GM23248 (cell line): ENCODE results near the gene PIP5KL1. TPM values are rescaled to one million over a fixed set of nuclear protein-coding genes. Genes with fewer than 3 reads are reported as not detected.
A peak's percentile ranks its signal among the peaks of the same experiment; 100 is the strongest.

Source experiments
- DNase-seq: peaks from one replicate; pipeline ENCODE4 v3.0.0-alpha.2; 2015
- H2AFZ ChIP-seq: fragments of 200-600 bp; sonication (generic); 2 replicates; pipeline ENCODE4 v1.6.1; 2016; ENCODE audit warnings: antibody characterized with exemption
- H3F3A ChIP-seq: fragments of 200-600 bp; sonication (generic); 2 replicates; pipeline ENCODE4 v1.6.1; 2016; ENCODE audit warnings: mild to moderate bottlenecking, antibody characterized with exemption, mixed run types; ENCODE audit not compliant: insufficient read depth
- H3K27ac ChIP-seq: fragments of 200-600 bp; sonication (generic); 2 replicates; pipeline ENCODE4 v1.5.1; 2016; ENCODE audit warnings: mild to moderate bottlenecking
- H3K27me3 ChIP-seq: fragments of 200-600 bp; sonication (generic); replicated peaks from 2 replicates; pipeline ENCODE4 v1.6.1; 2016; ENCODE audit warnings: mild to moderate bottlenecking; ENCODE audit not compliant: insufficient read depth
- H3K36me3 ChIP-seq: fragments of 200-600 bp; sonication (generic); 2 replicates; pipeline ENCODE4 v1.6.1; 2016; ENCODE audit warnings: low read depth, mild to moderate bottlenecking
- H3K4me1 ChIP-seq: fragments of 200-600 bp; sonication (generic); 2 replicates; pipeline ENCODE4 v1.6.1; 2016; ENCODE audit warnings: mild to moderate bottlenecking; ENCODE audit not compliant: insufficient read depth
- H3K4me2 ChIP-seq: fragments of 200-600 bp; sonication (generic); one replicate; pipeline ENCODE4 v1.6.1; 2016; ENCODE audit warnings: mild to moderate bottlenecking; ENCODE audit not compliant: unreplicated experiment
- H3K4me3 ChIP-seq: fragments of 200-600 bp; sonication (generic); 2 replicates; pipeline ENCODE4 v1.5.1; 2016; ENCODE audit warnings: mild to moderate bottlenecking
- H3K79me2 ChIP-seq: fragments of 200-600 bp; sonication (generic); 2 replicates; pipeline ENCODE4 v1.6.1; 2016; ENCODE audit warnings: mild to moderate bottlenecking; ENCODE audit not compliant: insufficient read depth
- H3K9ac ChIP-seq: fragments of 200-600 bp; sonication (generic); 2 replicates; pipeline ENCODE4 v1.6.1; 2016; ENCODE audit warnings: mild to moderate bottlenecking
- H3K9me2 ChIP-seq: fragments of 200-600 bp; sonication (generic); 2 replicates; pipeline ENCODE4 v1.6.1; 2016; ENCODE audit warnings: mixed run types, mild to moderate bottlenecking, moderate library complexity; ENCODE audit not compliant: insufficient read depth
- H3K9me3 ChIP-seq: fragments of 200-600 bp; sonication (generic); one replicate; pipeline ENCODE4 v1.6.1; 2017; ENCODE audit warnings: low read depth
- H4K20me1 ChIP-seq: fragments of 200-600 bp; sonication (generic); 2 replicates; pipeline ENCODE4 v1.6.0; 2016; ENCODE audit not compliant: insufficient read depth
- EZH2 ChIP-seq: fragments of 200-600 bp; sonication (generic); IDR thresholded peaks from 2 replicates; pipeline ENCODE4 v1.6.1; 2018; ENCODE audit warnings: antibody characterized with exemption, mild to moderate bottlenecking; ENCODE audit not compliant: insufficient read depth, poor library complexity, severe bottlenecking
- EZH2phosphoT487 ChIP-seq: fragments of 200-600 bp; sonication (generic); IDR thresholded peaks from 2 replicates; pipeline ENCODE4 v1.6.1; 2018; ENCODE audit warnings: antibody characterized with exemption, moderate library complexity, mild to moderate bottlenecking, low read depth; ENCODE audit not compliant: insufficient read depth
- WGBS, 2 experiments: methylation state at CpG; one replicate each; pipeline ENCODE4 v1.1.6; 2015 to 2017; ENCODE audit warnings: low lambda C conversion rate in 2 of 2, low coverage in 1 of 2; ENCODE audit errors: missing lambda C conversion rate in 2 of 2; 5-methylcytosine and 5-hydroxymethylcytosine counted together
- in situ Hi-C: fragments of 300-500 bp; cut with MboI; formaldehyde crosslinking; loops from 2 replicates; pipeline ENCODE4 v1.15.0; 2020
- polyA plus RNA-seq: library from polyadenylated mRNA; unstranded; fragments of >200 nt; fragmentation: Nextera tagmentation; extraction: Ambion mirVana; gene quantifications from 2 replicates; pipeline ENCODE4 v1.2.1, GENCODE V29; 2016
- total RNA-seq: library from RNA; depleted of rRNA; stranded (reverse); fragments of >200 nt; shearing (Covaris generic); gene quantifications from 2 replicates; pipeline ENCODE4 v1.2.3, GENCODE V29; 2014

PIP5KL1 gene
- total and polyA plus RNA-seq, 2 experiments from 2014 or later: 5.5 to 8.8 TPM

GRCh38 chr9:127965953-127966352, 35.4 kb upstream of the PIP5KL1 start:
- Histone ChIP-seq H3K79me2 (peaks cover 82% of the 10 kb centered on the region), H3K27me3 (no peaks in the 10 kb centered on the region), H3K4me2 (peak overlapping the region; percentile 40), H3K9me2 (no peaks in the 10 kb centered on the region), H2AFZ (peak overlapping the region; percentile 27; the same call in 1 of the 2 replicates), H4K20me1 (no peaks in the 10 kb centered on the region), H3K9me3 (no peaks in the 10 kb centered on the region), H3K27ac (peak overlapping the region; percentile 99), H3K4me1 (peaks cover 54% of the 10 kb centered on the region), H3K36me3 (no peaks in the 10 kb centered on the region), H3K9ac (peak overlapping the region; percentile 91), H3K4me3 (peak overlapping the region; percentile 14; the same call in 1 of the 2 replicates), H3F3A (peaks cover 25% of the 10 kb centered on the region)
- TF ChIP-seq EZH2 (no peak), EZH2phosphoT487 (no peak)
- in situ Hi-C loops: no loop called here
- WGBS, 2 experiments: 23 to 28% methylated on average over 6 of the region's 6 CpGs
- peak; percentile 58 for DNase-seq

- Histone ChIP-seq H3K36me3 (no peaks in the 10 kb centered on the region), H3K4me3 (no peak overlapping the region), H2AFZ (no peak overlapping the region), H3K79me2 (peaks cover 84% of the 10 kb centered on the region), H3K9ac (0 out of 2 replicates have a peak overlapping the region, but pooled peaks have one; percentile 5), H3K27ac (no peak overlapping the region), H3F3A (peaks cover 16% of the 10 kb centered on the region; the same call in 1 of the 2 replicates), H3K4me1 (peaks cover 41% of the 10 kb centered on the region), H3K4me2 (no peak overlapping the region), H3K27me3 (no peaks in the 10 kb centered on the region), H4K20me1 (no peaks in the 10 kb centered on the region; the same call in 1 of the 2 replicates), H3K9me2 (no peaks in the 10 kb centered on the region), H3K9me3 (no peaks in the 10 kb centered on the region)
- no peak for DNase-seq
- WGBS, 2 experiments: 77 to 78% methylated on average over 19 of the region's 19 CpGs
- in situ Hi-C loops: no loop called here
- TF ChIP-seq EZH2: no peak
- TF ChIP-seq EZH2phosphoT487: no peak
Observed at GRCh38 chr9:127963359-127964064, 32.9 kb upstream of the PIP5KL1 start.

- no peaks in the 10 kb centered on the region for H3K27me3 ChIP-seq
- no peak overlapping the region for H2AFZ ChIP-seq
- no peaks in the 10 kb centered on the region for H3K36me3 ChIP-seq
- H3K9ac ChIP-seq: 0 out of 2 replicates have a peak overlapping the region, but pooled peaks have one; percentile 5
- H3K4me2 ChIP-seq: no peak overlapping the region
- no peaks in the 10 kb centered on the region for H3K9me2 ChIP-seq
- H3F3A ChIP-seq: 0 out of 2 replicates have a peak, but pooled peaks cover 11% of the 10 kb centered on the region
- H3K9me3 ChIP-seq: no peaks in the 10 kb centered on the region
- H4K20me1 ChIP-seq: no peaks in the 10 kb centered on the region; the same call in 1 of the 2 replicates
- DNase-seq: no peak
- peaks cover 36% of the 10 kb centered on the region for H3K4me1 ChIP-seq
- TF ChIP-seq EZH2 (no peak), EZH2phosphoT487 (no peak)
- no peak overlapping the region for H3K27ac ChIP-seq
- H3K4me3 ChIP-seq: no peak overlapping the region
- 79 to 81% methylated on average over 3 of the region's 3 CpGs for WGBS, 2 experiments
- in situ Hi-C loops: no loop called here
- peaks cover 83% of the 10 kb centered on the region for H3K79me2 ChIP-seq
Observed at GRCh38 chr9:127963041-127963358, 32.4 kb upstream of the PIP5KL1 start.

GRCh38 chr9:127962278-127962677, 31.7 kb upstream of the PIP5KL1 start:
- in situ Hi-C loops: no loop called here
- no peak overlapping the region for H3K4me2 ChIP-seq
- no peak overlapping the region for H3K9ac ChIP-seq
- H3K4me3 ChIP-seq: no peak overlapping the region
- H3K4me1 ChIP-seq: peaks cover 32% of the 10 kb centered on the region
- H3K9me3 ChIP-seq: no peaks in the 10 kb centered on the region
- H3K79me2 ChIP-seq: peaks cover 83% of the 10 kb centered on the region
- no peak overlapping the region for H3K27ac ChIP-seq
- no peak for TF ChIP-seq EZH2phosphoT487
- no peak for TF ChIP-seq EZH2
- H3K27me3 ChIP-seq: no peaks in the 10 kb centered on the region
- H3F3A ChIP-seq: 0 out of 2 replicates have a peak, but pooled peaks cover 6% of the 10 kb centered on the region
- H4K20me1 ChIP-seq: no peaks in the 10 kb centered on the region; the same call in 1 of the 2 replicates
- H2AFZ ChIP-seq: no peak overlapping the region
- H3K36me3 ChIP-seq: no peaks in the 10 kb centered on the region
- 54 to 59% methylated on average over 3 of the region's 3 CpGs for WGBS, 2 experiments
- DNase-seq: no peak
- H3K9me2 ChIP-seq: no peaks in the 10 kb centered on the region
